Measurements from ENCODE around the gene STEAP3. TPM values are rescaled to one million over a fixed set of nuclear protein-coding genes. Genes with fewer than 3 reads are reported as not detected.

The STEAP3 gene
- total RNA-seq, 4 donors from 2014 or later = 5.5 to 19.8 (median 8.1) TPM

DNA sequence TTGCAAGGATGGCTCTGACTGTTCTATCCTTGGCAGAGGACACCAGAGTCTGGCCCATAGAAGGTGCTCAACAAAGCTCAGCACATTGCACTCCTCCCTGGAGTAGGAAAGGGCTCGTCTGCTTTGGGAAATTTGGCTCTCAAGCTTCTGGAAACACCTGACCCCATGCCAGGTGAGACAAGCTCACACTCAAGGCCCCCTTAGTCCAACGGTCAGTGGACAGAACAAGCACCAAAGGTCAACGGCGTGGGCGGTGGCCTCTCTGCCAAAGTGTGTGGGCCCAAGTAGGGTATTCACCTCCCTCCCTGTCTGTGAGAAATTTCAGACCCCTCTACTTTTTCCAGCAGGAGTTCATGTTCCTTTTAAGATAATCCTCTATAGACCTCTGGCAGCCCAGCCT is 2.0 kb upstream of the STEAP3 start:
- no peaks in the 10 kb centered on the region for H3K36me3 ChIP-seq
- peaks cover 0 to 18% (median 9%) of the 10 kb centered on the region in 4 donors for H3K4me1 ChIP-seq
- TF ChIP-seq POLR2A (IDR thresholded peaks at IDR 0.05) (no peak), EP300 (IDR thresholded peaks at IDR 0.05) (no peak)
- TF ChIP-seq, protein P1, sequence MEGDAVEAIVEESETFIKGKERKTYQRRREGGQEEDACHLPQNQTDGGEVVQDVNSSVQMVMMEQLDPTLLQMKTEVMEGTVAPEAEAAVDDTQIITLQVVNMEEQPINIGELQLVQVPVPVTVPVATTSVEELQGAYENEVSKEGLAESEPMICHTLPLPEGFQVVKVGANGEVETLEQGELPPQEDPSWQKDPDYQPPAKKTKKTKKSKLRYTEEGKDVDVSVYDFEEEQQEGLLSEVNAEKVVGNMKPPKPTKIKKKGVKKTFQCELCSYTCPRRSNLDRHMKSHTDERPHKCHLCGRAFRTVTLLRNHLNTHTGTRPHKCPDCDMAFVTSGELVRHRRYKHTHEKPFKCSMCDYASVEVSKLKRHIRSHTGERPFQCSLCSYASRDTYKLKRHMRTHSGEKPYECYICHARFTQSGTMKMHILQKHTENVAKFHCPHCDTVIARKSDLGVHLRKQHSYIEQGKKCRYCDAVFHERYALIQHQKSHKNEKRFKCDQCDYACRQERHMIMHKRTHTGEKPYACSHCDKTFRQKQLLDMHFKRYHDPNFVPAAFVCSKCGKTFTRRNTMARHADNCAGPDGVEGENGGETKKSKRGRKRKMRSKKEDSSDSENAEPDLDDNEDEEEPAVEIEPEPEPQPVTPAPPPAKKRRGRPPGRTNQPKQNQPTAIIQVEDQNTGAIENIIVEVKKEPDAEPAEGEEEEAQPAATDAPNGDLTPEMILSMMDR (IDR thresholded peaks at IDR 0.05) = no peak
- H3K27ac ChIP-seq = no peak overlapping the region
- no peak for DNase-seq (ENCODE audit: low spot score in 2 of 2)
- WGBS, 2 donors = 57 to 59% methylated on average over 5 of the region's 5 CpGs
- H3K27me3 ChIP-seq = peaks cover 0 to 10% of the 10 kb centered on the region in 2 donors
- H3K9me3 ChIP-seq = no peaks in the 10 kb centered on the region
- H3K4me3 ChIP-seq = no peak overlapping the region

DNA sequence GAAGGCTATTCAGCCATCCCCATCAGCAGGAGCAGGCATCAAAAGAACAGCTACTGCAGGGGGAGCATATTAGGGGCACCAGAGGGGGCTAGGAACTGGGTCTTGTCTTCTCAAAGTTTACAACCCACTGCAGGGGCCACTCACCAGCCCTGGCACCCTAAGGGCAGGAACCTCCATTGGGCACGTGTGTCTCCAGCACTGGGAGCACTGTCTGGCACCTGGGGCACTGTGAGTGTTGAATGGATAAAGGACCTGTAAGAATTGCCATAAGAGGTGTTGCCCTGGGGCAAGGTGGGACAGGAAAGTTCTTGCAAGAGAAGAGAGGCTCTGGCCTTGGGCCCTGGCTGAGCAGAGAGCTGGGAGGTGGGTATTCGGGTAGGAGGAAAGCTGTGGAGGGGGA is 1.4 kb upstream of the STEAP3 start:
- Histone ChIP-seq H3K36me3 (no peaks in the 10 kb centered on the region), H3K4me1 (peaks cover 0 to 18% (median 9%) of the 10 kb centered on the region in 4 donors), H3K4me3 (no peak overlapping the region), H3K27ac (no peak overlapping the region), H3K27me3 (peaks cover 0 to 10% of the 10 kb centered on the region in 2 donors), H3K9me3 (no peaks in the 10 kb centered on the region)
- no peak for DNase-seq (ENCODE audit: low spot score in 2 of 2)
- TF ChIP-seq POLR2A (IDR thresholded peaks at IDR 0.05) = no peak
- TF ChIP-seq, protein P1 (IDR thresholded peaks at IDR 0.05) = no peak
- TF ChIP-seq EP300 (IDR thresholded peaks at IDR 0.05) = no peak
- WGBS, 2 donors = 90 to 93% methylated on average over 2 of the region's 2 CpGs

GRCh38 chr2:119222863-119223520 is 642 bp upstream of the STEAP3 start:
- peak overlapping the region; percentile 46 to 72 (median 60) for H3K4me3 ChIP-seq
- WGBS, 2 donors = 73 to 78% methylated on average over 20 to 22 of the region's 22 CpGs
- H3K9me3 ChIP-seq = no peaks in the 10 kb centered on the region
- DNase-seq (ENCODE audit: low spot score in 2 of 2) = no peak
- no peaks in the 10 kb centered on the region for H3K36me3 ChIP-seq
- peak overlapping the region in 2 of 4 donors; percentile 59 to 65 for H3K27ac ChIP-seq
- TF ChIP-seq POLR2A (IDR thresholded peaks at IDR 0.05) (no peak), EP300 (IDR thresholded peaks at IDR 0.05) (no peak)
- TF ChIP-seq, protein P1 (IDR thresholded peaks at IDR 0.05) = no peak
- H3K27me3 ChIP-seq = peaks cover 0 to 10% of the 10 kb centered on the region in 2 donors
- peaks cover 0 to 18% (median 9%) of the 10 kb centered on the region in 4 donors for H3K4me1 ChIP-seq

GRCh38 chr2:119224391-119225104 is 914 bp downstream of the STEAP3 start:
- Histone ChIP-seq H3K27ac (peak overlapping the region in 1 of 4 donors; percentile 65), H3K27me3 (peaks cover 0 to 10% of the 10 kb centered on the region in 2 donors), H3K4me3 (peak overlapping the region; percentile 46 to 72 (median 60)), H3K36me3 (no peaks in the 10 kb centered on the region), H3K9me3 (no peaks in the 10 kb centered on the region), H3K4me1 (peaks cover 0 to 18% (median 9%) of the 10 kb centered on the region in 4 donors)
- no peak for DNase-seq (ENCODE audit: low spot score in 2 of 2)
- 34 to 37% methylated on average over 11 to 12 of the region's 13 CpGs for WGBS, 2 donors
- no peak for TF ChIP-seq EP300 (IDR thresholded peaks at IDR 0.05)
- TF ChIP-seq, protein P1 (IDR thresholded peaks at IDR 0.05) = no peak
- no peak for TF ChIP-seq POLR2A (IDR thresholded peaks at IDR 0.05)
